ENCODE data around the gene COL4A2. TPM values are rescaled to one million over a fixed set of nuclear protein-coding genes. Genes with fewer than 3 reads are reported as not detected.

Gene COL4A2
- total RNA-seq, 2 experiments from 2014 or later, result not detected

GRCh38 chr13:110509478-110509926, 202.4 kb downstream of the COL4A2 start:
- ATAC-seq (no peak), DNase-seq (no peak)
- no peak for TF ChIP-seq CTCF (IDR thresholded peaks at IDR 0.05)
- H3K4me1 Mint-ChIP-seq (ENCODE audit: low read depth), result no peaks in the 10 kb centered on the region
- H3K9me3 Mint-ChIP-seq, result no peaks in the 10 kb centered on the region
- intact Hi-C loops (cut with micrococcal nuclease), result no loop called here
- H3K27ac Mint-ChIP-seq, result no peak overlapping the region
- H3K27me3 Mint-ChIP-seq, result no peaks in the 10 kb centered on the region
- H3K36me3 Mint-ChIP-seq (ENCODE audit: low read depth), result no peaks in the 10 kb centered on the region
- POLR2A ChIA-PET, result no interaction called here
- H3K4me3 Mint-ChIP-seq, result no peak overlapping the region
- CTCF ChIA-PET, result interaction anchor here (2.2 kb wide), 1 partner anchor 54 kb away, joined by 7 read pairs; no protein-coding TSS in a partner anchor

GRCh38 chr13:110509971-110510786, 203.1 kb downstream of the COL4A2 start:
- ChIA-PET POLR2A (no interaction called here), CTCF (interaction anchor here (2.2 kb wide), 1 partner anchor 54 kb away, joined by 7 read pairs; no protein-coding TSS in a partner anchor)
- peaks cover 2% of the 10 kb centered on the region for H3K4me1 Mint-ChIP-seq (ENCODE audit: low read depth)
- DNase-seq (no peak), ATAC-seq (no peak)
- no peaks in the 10 kb centered on the region for H3K27me3 Mint-ChIP-seq
- no peak overlapping the region for H3K4me3 Mint-ChIP-seq
- TF ChIP-seq CTCF (IDR thresholded peaks at IDR 0.05), result no peak
- H3K36me3 Mint-ChIP-seq (ENCODE audit: low read depth), result no peaks in the 10 kb centered on the region
- H3K27ac Mint-ChIP-seq, result no peak overlapping the region
- H3K9me3 Mint-ChIP-seq, result no peaks in the 10 kb centered on the region
- intact Hi-C loops (cut with micrococcal nuclease), result no loop called here

GRCh38 chr13:110511509-110512181, 204.6 kb downstream of the COL4A2 start:
- Mint-ChIP-seq H3K4me1 (ENCODE audit: low read depth) (peaks cover 7% of the 10 kb centered on the region), H3K27me3 (no peaks in the 10 kb centered on the region), H3K9me3 (no peaks in the 10 kb centered on the region), H3K4me3 (no peak overlapping the region), H3K36me3 (ENCODE audit: low read depth) (no peaks in the 10 kb centered on the region), H3K27ac (no peak overlapping the region)
- ATAC-seq (no peak), DNase-seq (no peak)
- ChIA-PET CTCF (no interaction called here), POLR2A (interaction anchor here (1.1 kb wide), 1 partner anchor 13 kb away, joined by 3 read pairs; no protein-coding TSS in a partner anchor)
- no peak for TF ChIP-seq CTCF (IDR thresholded peaks at IDR 0.05)
- intact Hi-C loops (cut with micrococcal nuclease), result no loop called here

- Mint-ChIP-seq H3K27me3 (peaks cover 1% of the 10 kb centered on the region), H3K4me3 (no peak overlapping the region), H3K9me3 (no peaks in the 10 kb centered on the region), H3K27ac (no peak overlapping the region), H3K4me1 (ENCODE audit: low read depth) (peaks cover 7% of the 10 kb centered on the region), H3K36me3 (ENCODE audit: low read depth) (no peaks in the 10 kb centered on the region)
- intact Hi-C loops (cut with micrococcal nuclease), result no loop called here
- ATAC-seq, result no peak
- DNase-seq, result no peak
- ChIA-PET CTCF (no interaction called here), POLR2A (interaction anchor here (1.1 kb wide), 1 partner anchor 14 kb away, joined by 3 read pairs; no protein-coding TSS in a partner anchor)
- no peak for TF ChIP-seq CTCF (IDR thresholded peaks at IDR 0.05)
Observed at GRCh38 chr13:110512198-110512740, 205.2 kb downstream of the COL4A2 start.
